Choroid plexus epithelial cell (primary cell): ENCODE measurements around the gene GTF3C1.

ENCODE experiments used
- DNase-seq: peaks from one replicate; pipeline ENCODE4 v3.0.0-alpha.2; 2010; ENCODE audit warnings: low read depth
- H3K4me3 ChIP-seq: 2 replicates; pipeline ENCODE4 v1.5.1; 2011; ENCODE audit warnings: low read depth, mild to moderate bottlenecking, control low read depth, low read length, moderate library complexity
- CTCF ChIP-seq: conservative IDR thresholded peaks from 2 replicates; pipeline ENCODE4 v1.5.1; 2011; ENCODE audit warnings: low read depth, mild to moderate bottlenecking, control low read depth, inconsistent platforms, low read length, moderate library complexity

GTF3C1 gene

GRCh38 chr16:27417047-27417671 lies 132.6 kb downstream of the GTF3C1 start:
- DNase-seq, result no peak
- H3K4me3 ChIP-seq, result no peak overlapping the region
- TF ChIP-seq CTCF, result no peak

DNA sequence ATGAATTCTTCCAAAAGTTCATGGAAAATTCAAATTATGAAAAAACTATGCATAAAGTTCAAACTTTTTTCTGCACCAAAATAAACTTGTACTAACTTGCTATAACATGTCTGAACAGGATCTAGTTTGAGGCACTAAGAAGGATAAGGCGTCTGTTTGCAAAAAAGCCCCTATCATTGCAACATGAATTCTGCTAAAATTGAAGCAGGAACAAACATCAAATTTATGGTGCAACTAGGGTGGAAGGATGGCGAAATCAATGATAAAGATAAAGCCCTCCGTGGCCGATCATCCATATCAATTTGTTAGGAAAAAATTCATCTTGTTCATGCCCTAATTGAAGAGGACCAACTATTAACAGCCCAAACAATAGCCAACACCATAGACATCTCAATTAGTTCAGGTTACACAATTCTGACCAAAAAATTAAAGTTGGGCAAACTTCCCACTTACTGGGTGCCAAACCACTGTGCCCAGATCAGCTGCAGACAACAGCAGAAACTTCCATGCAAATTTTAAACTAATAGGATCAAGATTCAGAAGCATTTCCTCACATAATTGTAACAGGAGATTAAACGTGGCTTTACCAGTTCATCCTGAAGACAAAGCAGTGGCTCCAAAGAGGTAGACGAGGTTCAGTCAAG lies 134.8 kb downstream of the GTF3C1 start:
- no peak for TF ChIP-seq CTCF
- no peak overlapping the region for H3K4me3 ChIP-seq
- no peak for DNase-seq

GRCh38 chr16:27413956-27414355 lies 135.8 kb downstream of the GTF3C1 start:
- no peak for DNase-seq
- TF ChIP-seq CTCF, result no peak

GRCh38 chr16:27410761-27411160 lies 139.0 kb downstream of the GTF3C1 start:
- no peak for DNase-seq
- H3K4me3 ChIP-seq, result no peak overlapping the region
- TF ChIP-seq CTCF, result no peak

More at GRCh38 chr16:27413956-27414355, 135.8 kb downstream of the GTF3C1 start:
- H3K4me3 ChIP-seq, result no peak overlapping the region
